GM12801 (cell line): ENCODE measurements around the gene TNFRSF25.

ENCODE experiments used
- CTCF ChIP-seq: IDR thresholded peaks from one replicate; pipeline ENCODE4 v1.5.1; 2011; ENCODE audit warnings: control low read depth; ENCODE audit not compliant: insufficient read length; ENCODE audit errors: extremely low read depth

TNFRSF25 gene

GRCh38 chr1:6456800-6457466 is 9.0 kb downstream of the TNFRSF25 start:
- TF ChIP-seq CTCF: no peak

- no peak for TF ChIP-seq CTCF
These were observed 10.9 kb downstream of the TNFRSF25 start for GRCh38 chr1:6454856-6455751.

GRCh38 chr1:6450943-6451373 is 15.0 kb downstream of the TNFRSF25 start:
- no peak for TF ChIP-seq CTCF

- no peak for TF ChIP-seq CTCF
These were observed 15.9 kb downstream of the TNFRSF25 start for GRCh38 chr1:6450005-6450450.

GRCh38 chr1:6448749-6449631 is 17.0 kb downstream of the TNFRSF25 start:
- TF ChIP-seq CTCF: no peak

GRCh38 chr1:6447818-6448748 is 17.9 kb downstream of the TNFRSF25 start:
- TF ChIP-seq CTCF: no peak
